Brain microvascular endothelial cell (primary cell): ENCODE measurements around the gene FNDC3A.
A peak's percentile ranks its signal among the peaks of the same experiment; 100 is the strongest.

Source experiments
- DNase-seq: peaks from one replicate; pipeline ENCODE4 v3.0.0-alpha.2; 2020
- H3K27ac ChIP-seq: fragments of 250-450 bp; sonication (Bioruptor Pico); 2 replicates; pipeline ENCODE4 v1.5.1; 2020; ENCODE audit warnings: mild to moderate bottlenecking, moderate library complexity
- H3K27me3 ChIP-seq: fragments of 250-450 bp; sonication (Bioruptor Pico); replicated peaks from 2 replicates; pipeline ENCODE4 v1.5.1; 2020; ENCODE audit warnings: mild to moderate bottlenecking
- H3K36me3 ChIP-seq: fragments of 250-450 bp; sonication (Bioruptor Pico); replicated peaks from 2 replicates; pipeline ENCODE4 v1.5.1; 2020; ENCODE audit warnings: mild to moderate bottlenecking
- H3K4me3 ChIP-seq: 2 replicates; pipeline ENCODE4 v1.5.1; 2011; ENCODE audit warnings: low read depth, mild to moderate bottlenecking, control low read depth, low read length, moderate library complexity
- CTCF ChIP-seq: IDR thresholded peaks from 2 replicates; pipeline ENCODE4 v1.5.1; 2011; ENCODE audit warnings: low read depth, mild to moderate bottlenecking, moderate library complexity, low read length, control low read depth, inconsistent platforms; ENCODE audit errors: missing control alignments
- in situ Hi-C: cut with HindIII; loops from 2 replicates; pipeline ENCODE4 v1.10.0; 2017; ENCODE audit warnings: low sequenced_read_pairs, low pct_ligation_motif_present

Gene FNDC3A

DNA sequence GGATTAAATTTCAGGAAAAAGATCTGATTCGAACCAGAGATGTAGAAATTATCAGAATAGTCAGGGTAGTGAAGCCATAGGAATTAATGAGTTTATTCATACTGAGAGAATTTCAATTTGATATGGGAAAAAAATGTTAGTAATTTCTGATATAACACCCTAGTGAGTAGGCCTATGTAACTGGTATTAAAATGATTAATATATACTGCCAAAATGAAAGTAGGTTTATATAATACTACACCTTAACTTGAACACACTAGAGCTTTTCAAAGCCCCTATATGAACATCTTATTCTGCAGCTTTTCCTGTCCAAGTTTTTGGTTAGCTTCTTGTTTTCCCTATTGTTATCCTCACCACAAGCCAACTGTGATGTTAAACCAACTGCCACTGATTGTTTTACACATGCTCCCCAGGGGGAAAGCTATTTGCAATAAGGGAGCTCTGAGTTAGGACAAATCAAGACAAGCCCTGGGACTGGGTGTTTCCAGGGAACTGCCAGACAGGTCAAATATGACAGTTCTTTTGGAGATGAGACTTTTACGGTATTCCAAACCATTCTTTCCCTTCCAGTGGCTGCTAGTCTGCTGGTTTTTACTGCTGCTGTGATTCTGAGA, 45.3 kb downstream of the FNDC3A start:
- H3K36me3 ChIP-seq = no peaks in the 10 kb centered on the region
- H3K27ac ChIP-seq = no peak overlapping the region
- DNase-seq = no peak
- no peak overlapping the region for H3K4me3 ChIP-seq
- no peak for TF ChIP-seq CTCF
- H3K27me3 ChIP-seq = no peaks in the 10 kb centered on the region
- in situ Hi-C loops = no loop called here

- H3K27me3 ChIP-seq = no peaks in the 10 kb centered on the region
- TF ChIP-seq CTCF = no peak
- H3K36me3 ChIP-seq = no peaks in the 10 kb centered on the region
- DNase-seq = no peak
- H3K27ac ChIP-seq = peak overlapping the region; percentile 33
- in situ Hi-C loops = no loop called here
- H3K4me3 ChIP-seq = no peak overlapping the region
Measured at GRCh38 chr13:49021953-49022352, 46.2 kb downstream of the FNDC3A start.

DNA sequence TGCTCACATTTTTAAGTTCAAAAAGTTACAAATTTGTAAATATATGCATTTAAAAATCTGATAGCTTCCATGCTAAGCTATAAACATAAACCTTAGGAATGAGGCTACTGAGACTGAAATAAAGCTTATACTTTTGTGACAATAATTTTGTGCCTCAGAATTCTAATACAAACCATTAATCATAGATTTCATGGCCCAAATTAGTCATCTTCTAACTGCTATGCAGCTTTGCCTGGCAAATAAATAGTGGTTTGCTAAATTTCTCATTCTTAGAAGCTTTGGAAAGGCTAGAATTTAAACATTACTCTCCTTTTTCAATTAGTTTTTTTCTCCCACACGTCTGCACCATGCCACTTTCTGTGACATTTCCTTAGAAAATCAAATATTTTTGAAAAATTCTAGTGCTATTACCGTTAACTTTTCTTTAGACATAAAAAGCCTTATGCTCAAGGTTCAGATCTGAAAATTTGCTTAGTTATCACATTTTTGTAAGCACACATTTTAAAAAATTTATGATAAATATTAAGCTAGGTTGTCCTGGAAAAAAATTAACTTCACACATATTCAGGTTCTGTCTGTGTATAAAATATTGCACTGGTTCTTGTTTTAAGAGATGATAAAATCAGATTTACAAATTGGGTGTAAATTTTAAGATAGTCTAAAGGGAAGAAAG, 46.9 kb downstream of the FNDC3A start:
- Histone ChIP-seq H3K27ac (peak overlapping the region; percentile 33), H3K36me3 (no peaks in the 10 kb centered on the region), H3K27me3 (no peaks in the 10 kb centered on the region), H3K4me3 (no peak overlapping the region)
- DNase-seq = no peak
- in situ Hi-C loops = no loop called here
- TF ChIP-seq CTCF = no peak

DNA sequence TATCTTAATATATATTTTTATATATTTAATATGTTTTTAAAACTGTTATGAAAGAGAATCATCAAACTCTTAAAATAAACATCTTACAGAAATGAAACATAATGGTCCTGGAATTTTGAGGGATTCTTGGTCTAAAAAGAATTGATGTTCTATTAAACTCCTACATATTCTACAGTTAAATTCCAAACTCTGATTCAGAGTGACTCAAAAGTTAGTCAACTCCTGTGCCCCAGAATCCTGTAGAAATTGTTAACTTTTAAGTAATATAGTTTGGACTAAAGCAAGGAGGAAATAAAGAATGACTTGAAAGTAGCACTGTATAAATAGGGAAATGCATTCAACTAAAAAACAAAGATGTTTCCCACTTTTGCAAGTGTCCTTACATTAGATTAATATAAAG, 47.7 kb downstream of the FNDC3A start:
- H3K27me3 ChIP-seq = no peaks in the 10 kb centered on the region
- no peak for TF ChIP-seq CTCF
- H3K36me3 ChIP-seq = no peaks in the 10 kb centered on the region
- H3K27ac ChIP-seq = peak overlapping the region; percentile 20
- no peak overlapping the region for H3K4me3 ChIP-seq
- in situ Hi-C loops = no loop called here
- peak; percentile 18 for DNase-seq

DNA sequence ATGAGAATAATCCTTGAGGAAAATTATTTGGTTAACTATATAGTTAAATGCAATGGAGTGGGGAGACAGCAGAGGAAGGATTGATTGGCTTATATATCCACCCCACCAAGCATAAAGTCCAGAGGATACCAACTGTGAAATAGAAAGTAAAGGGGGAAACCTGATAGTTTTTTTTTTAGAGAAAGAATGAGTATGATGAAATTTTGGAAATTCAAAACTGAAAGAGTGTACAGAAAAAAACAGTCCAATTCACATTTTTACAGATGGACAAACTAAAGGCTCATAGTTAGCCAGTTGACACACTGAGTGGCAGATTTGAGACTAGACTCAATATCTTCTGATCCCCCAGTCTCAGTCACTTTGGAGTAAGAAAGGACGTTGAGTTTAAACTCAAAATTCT, 51.1 kb downstream of the FNDC3A start:
- H3K27ac ChIP-seq = no peak overlapping the region
- H3K4me3 ChIP-seq = no peak overlapping the region
- TF ChIP-seq CTCF = no peak
- no peak for DNase-seq
- no peaks in the 10 kb centered on the region for H3K36me3 ChIP-seq
- no peaks in the 10 kb centered on the region for H3K27me3 ChIP-seq
- in situ Hi-C loops = no loop called here

DNA sequence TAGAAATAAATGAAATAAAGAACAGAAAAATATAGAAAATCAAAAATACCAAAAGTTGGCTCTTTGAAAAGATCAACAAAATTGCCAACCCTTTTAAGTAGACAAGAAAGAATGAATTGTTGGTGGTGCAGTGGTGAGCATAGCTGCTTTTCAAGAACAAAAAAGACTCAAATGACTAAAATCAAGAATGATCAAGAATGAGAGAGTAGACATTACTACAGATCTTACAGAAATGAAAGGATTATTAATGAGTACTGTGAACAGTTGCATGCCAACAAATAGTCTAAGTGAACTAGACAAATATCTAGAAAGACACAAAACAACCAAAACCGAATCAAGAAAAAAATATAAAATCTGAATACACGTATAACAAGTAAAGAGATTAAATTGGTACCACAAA, 53.9 kb downstream of the FNDC3A start:
- DNase-seq = no peak
- H3K27me3 ChIP-seq = no peaks in the 10 kb centered on the region
- no peak overlapping the region for H3K27ac ChIP-seq
- TF ChIP-seq CTCF = no peak
- H3K36me3 ChIP-seq = no peaks in the 10 kb centered on the region
- in situ Hi-C loops = no loop called here
- H3K4me3 ChIP-seq = no peak overlapping the region
